Urinary bladder (tissue), 4 donors: ENCODE data around the gene TOR1B. TPM values are rescaled to one million over a fixed set of nuclear protein-coding genes. Genes with fewer than 3 reads are reported as not detected.
"Not testable (repeated sequence)": the region's sequence is repeated elsewhere in the genome, so short reads cannot be mapped to it uniquely, and the experiment has no call there.

Experiments used
- DNase-seq: peaks from one replicate; pipeline ENCODE4 v3.0.0-alpha.2; 2015; ENCODE audit errors: extremely low spot score
- H3K27ac ChIP-seq: one replicate; pipeline ENCODE4 v1.5.1; 2013; ENCODE audit warnings: low read depth, mild to moderate bottlenecking, moderate library complexity
- H3K36me3 ChIP-seq: one replicate; pipeline ENCODE4 v1.6.1; 2013; ENCODE audit warnings: mild to moderate bottlenecking, moderate library complexity; ENCODE audit not compliant: insufficient read depth
- H3K4me1 ChIP-seq: one replicate; pipeline ENCODE4 v1.6.1; 2013; ENCODE audit warnings: mild to moderate bottlenecking, moderate library complexity; ENCODE audit not compliant: insufficient read depth
- H3K4me3 ChIP-seq: one replicate; pipeline ENCODE4 v1.5.1; 2013; ENCODE audit warnings: low read depth, low read length
- WGBS: extraction: QIAGEN DNeasy Blood & Tissue Kit; methylation state at CpG from one replicate; pipeline ENCODE4 v1.1.7; 2013; 5-methylcytosine and 5-hydroxymethylcytosine counted together
- polyA plus RNA-seq: library from polyadenylated mRNA; stranded (reverse); fragments of 200-250 nt; gene quantifications from one replicate; pipeline ENCODE4 v1.2.3, GENCODE V29; 2013
- total RNA-seq: library from RNA; depleted of rRNA; stranded (reverse); fragments of >200 nt; gene quantifications from one replicate; pipeline ENCODE4 v1.2.3, GENCODE V29; 2014
- donor health status: healthy with polysubstance abuse.
- donor health status: healthy.

The TOR1B gene
- total and polyA plus RNA-seq, 2 donors = 25.3 to 26.4 TPM

DNA sequence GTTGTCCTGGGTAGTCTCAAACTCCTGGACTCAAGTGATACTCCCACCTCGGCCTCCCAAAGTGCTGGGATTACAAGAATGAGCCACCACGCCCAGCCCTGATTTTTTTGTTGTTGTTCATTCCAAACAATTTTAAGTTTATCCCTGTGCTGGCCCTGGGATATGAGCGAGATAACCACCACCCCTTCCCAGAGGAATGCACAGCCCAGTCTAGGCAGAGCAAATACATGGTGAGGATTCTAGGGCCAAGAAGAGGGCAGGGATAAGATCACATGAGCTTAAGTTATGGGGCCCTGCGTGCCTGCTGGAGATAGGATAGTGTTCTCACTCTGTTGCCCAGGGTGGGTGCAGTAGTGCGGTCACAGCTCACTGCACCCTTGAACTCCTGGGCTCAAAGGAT lies 21.0 kb upstream of the TOR1B start:
- H3K4me3 ChIP-seq = no peak overlapping the region
- no peak for DNase-seq
- H3K4me1 ChIP-seq = peaks cover 3% of the 10 kb centered on the region
- 50% methylated on average over 5 of the region's 5 CpGs for WGBS
- H3K36me3 ChIP-seq = no peaks in the 10 kb centered on the region
- H3K27ac ChIP-seq = no peak overlapping the region

DNA sequence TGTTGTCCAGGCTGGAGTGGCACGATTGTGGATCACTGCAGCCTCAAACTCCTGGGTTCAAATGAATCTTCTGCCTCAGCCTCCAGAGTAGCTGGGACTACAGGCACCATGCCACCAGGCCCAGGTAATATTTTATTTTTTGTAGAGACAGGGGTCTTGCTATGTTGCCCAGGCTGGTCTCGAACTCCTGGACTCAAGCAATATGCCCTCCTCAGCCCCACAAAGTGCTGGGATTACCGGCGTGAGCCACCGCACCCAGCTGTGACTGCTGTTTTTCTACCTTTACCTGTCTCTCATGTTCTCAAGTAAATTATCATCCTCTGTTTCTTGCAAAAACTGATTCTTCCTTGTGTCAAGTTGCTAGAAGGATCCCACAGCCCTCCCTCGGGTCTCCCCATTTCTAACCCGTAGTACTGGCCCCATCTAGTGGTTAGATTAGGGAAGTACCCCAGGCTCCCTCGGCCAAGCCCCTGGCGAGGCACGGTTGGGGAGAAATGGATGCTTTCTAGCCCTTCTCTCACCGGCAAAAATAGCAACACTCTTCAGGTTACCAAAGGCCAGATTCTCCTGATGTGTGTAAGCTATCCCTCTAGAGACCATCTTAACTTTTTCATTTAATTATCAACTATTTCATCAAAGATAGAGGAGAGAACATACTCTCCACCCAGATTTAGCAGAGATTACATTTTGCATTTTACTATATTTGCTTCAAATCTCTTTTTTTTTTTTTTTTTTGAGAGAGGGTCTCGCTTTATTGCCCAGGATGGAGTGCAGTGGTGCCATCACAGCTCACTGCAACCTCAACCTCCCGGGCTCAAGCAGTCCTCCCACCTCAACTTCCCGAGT lies 19.2 kb upstream of the TOR1B start:
- 34% methylated on average over 14 of the region's 14 CpGs for WGBS
- no peak overlapping the region for H3K4me3 ChIP-seq
- DNase-seq = peak; percentile 55
- H3K27ac ChIP-seq = no peak overlapping the region
- no peaks in the 10 kb centered on the region for H3K4me1 ChIP-seq
- H3K36me3 ChIP-seq = no peaks in the 10 kb centered on the region

- not testable (repeated sequence) for H3K27ac ChIP-seq, DNase-seq, H3K4me3 ChIP-seq, H3K36me3 ChIP-seq, H3K4me1 ChIP-seq
- 78% methylated on average over 11 of the region's 11 CpGs for WGBS
Measured at GRCh38 chr9:129784970-129785369, 18.0 kb upstream of the TOR1B start.

GRCh38 chr9:129785866-129786265 lies 17.1 kb upstream of the TOR1B start:
- no peaks in the 10 kb centered on the region for H3K36me3 ChIP-seq
- no peaks in the 10 kb centered on the region for H3K4me1 ChIP-seq
- no peak for DNase-seq
- 88% methylated on average over 1 of the region's 1 CpG for WGBS
- no peak overlapping the region for H3K4me3 ChIP-seq
- no peak overlapping the region for H3K27ac ChIP-seq

DNA sequence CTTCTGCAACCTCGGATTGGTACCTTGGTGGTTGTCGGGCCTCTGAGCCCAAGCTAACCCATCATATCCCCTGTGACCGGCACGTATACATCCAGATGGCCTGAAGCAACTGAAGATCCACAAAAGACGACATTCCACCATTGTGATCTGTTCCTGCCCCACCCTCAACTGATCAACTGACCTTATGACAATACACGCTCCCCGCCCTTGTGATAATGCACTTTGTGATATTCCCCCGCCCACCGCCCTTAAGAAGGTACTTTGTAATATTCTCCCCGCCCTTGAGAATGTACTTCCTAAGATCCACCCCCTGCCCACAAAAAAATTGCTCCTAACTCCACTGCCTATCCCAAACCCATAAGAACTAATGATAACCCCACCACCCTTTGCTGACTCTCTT lies 16.5 kb upstream of the TOR1B start:
- 81% methylated on average over 10 of the region's 10 CpGs for WGBS
- no peaks in the 10 kb centered on the region for H3K36me3 ChIP-seq
- DNase-seq = no peak
- no peak overlapping the region for H3K4me3 ChIP-seq
- no peak overlapping the region for H3K27ac ChIP-seq
- H3K4me1 ChIP-seq = no peaks in the 10 kb centered on the region

DNA sequence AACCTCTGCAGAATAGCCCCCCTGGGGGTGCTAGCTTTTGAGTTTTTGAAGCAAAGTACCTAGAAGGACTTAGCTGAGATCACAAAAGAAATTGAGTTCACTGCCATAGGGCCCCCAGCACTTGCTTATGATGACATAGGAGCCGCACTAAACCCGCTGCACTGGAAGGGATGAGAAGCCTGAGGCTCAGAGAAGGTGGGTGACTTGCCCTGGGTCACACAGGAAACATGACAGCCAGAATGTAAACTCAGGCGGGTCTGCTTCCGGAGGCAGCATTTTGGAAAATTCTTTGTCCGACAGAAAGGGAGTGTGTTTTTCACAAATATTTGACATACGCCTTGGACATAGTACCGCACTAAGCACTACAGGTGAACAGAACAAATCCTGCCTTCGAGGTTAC lies 8.4 kb upstream of the TOR1B start:
- WGBS = 78% methylated on average over 8 of the region's 8 CpGs

DNA sequence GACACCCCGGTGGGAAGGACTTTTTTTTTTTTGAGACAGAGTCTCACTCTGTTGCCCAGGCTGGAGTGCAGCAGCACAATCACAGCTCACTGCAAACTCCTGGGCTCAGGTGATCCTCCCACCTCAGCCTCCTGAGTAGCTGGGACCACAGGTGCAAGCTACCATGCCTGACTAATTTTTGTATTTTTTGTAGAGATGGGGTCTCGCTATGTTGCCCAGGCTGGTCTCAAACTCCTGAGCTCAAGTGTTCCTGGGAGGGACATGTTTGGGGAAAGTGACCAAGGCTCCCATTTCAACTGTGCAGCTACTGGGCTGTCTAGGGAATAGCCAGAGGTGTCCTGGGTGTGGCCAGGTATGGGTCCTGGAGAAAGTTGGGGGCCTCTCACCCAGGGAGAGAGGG lies 7.0 kb upstream of the TOR1B start:
- not testable (repeated sequence) for H3K4me3 ChIP-seq, H3K27ac ChIP-seq, DNase-seq, H3K36me3 ChIP-seq, H3K4me1 ChIP-seq
- 83% methylated on average over 2 of the region's 2 CpGs for whole genome bisulfite sequencing

More for the DNA sequence above, 8.4 kb upstream of the TOR1B start:
- Histone ChIP-seq H3K27ac (no peak overlapping the region), H3K4me3 (no peak overlapping the region), H3K4me1 (no peaks in the 10 kb centered on the region), H3K36me3 (no peaks in the 10 kb centered on the region)
- DNase-seq = no peak

DNA sequence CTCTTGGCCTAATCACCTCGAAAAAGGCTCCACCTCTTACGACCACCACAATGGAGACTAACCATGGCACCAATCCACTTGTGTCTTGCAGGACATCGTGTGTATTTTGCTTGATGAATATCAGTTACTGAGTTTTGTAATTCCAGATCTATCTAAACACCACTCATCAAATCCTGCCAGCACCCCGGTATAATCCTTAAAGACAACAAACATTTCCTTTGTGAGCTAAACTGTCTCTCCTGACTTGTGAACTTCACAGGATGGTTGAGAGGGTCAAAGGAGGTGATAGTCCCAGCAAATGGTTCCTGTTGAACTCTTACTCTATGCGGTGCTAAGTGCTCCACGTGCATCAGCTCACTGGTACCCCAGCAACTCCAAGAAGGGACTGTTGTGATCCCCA lies 4.0 kb upstream of the TOR1B start:
- Histone ChIP-seq H3K4me3 (no peak overlapping the region), H3K27ac (no peak overlapping the region), H3K36me3 (no peaks in the 10 kb centered on the region), H3K4me1 (no peaks in the 10 kb centered on the region)
- 54% methylated on average over 6 of the region's 6 CpGs for WGBS
- no peak for DNase-seq

DNA sequence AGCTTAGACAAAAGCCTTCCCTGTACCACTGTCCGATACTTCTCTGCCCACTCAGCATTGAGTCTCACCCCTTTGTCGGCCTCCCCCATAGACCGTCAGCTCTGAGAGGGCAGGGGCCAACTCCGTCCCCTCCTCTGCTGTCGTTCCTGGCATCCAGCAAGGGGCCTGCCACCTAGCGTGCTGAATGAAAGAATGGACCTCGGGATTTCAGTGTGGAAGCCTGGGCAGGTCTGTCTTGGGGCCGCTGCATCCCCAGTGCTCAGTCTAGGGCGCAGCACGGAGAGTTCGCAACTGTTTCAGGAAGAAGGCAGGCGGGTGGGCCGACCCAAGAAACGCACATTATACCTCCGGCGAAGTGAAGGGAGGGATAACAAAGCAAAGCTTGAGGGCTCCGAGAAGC lies 1.5 kb upstream of the TOR1B start:
- 80% methylated on average over 17 of the region's 17 CpGs for WGBS
- Histone ChIP-seq H3K4me3 (no peak overlapping the region), H3K36me3 (no peaks in the 10 kb centered on the region), H3K4me1 (no peaks in the 10 kb centered on the region), H3K27ac (no peak overlapping the region)
- no peak for DNase-seq

DNA sequence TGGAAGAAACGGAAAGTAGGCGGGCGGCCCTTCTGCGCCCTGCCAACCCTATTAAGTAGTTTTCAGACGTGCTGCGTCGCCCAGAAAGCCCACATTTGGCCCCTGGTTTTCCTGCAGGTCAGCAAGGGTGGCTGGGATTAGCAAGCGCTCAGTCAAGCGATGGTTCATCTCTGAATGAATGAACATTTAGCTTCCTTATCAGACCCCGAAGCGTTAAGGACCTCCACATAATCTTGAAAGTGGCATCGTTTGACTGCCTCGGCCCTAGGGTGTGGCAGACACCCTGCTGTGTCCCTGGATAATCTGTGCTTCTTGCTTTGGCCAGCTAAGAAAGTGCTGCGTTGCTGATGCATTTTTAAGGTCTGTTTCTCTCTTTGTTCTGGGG lies 684 bp downstream of the TOR1B start:
- DNase-seq = no peak
- WGBS = 2% methylated on average over 14 of the region's 14 CpGs
- Histone ChIP-seq H3K4me3 (peak overlapping the region; percentile 83), H3K27ac (no peak overlapping the region), H3K4me1 (no peaks in the 10 kb centered on the region), H3K36me3 (no peaks in the 10 kb centered on the region)

- Histone ChIP-seq H3K4me1 (no peaks in the 10 kb centered on the region), H3K27ac (no peak overlapping the region), H3K4me3 (no peak overlapping the region), H3K36me3 (no peaks in the 10 kb centered on the region)
- DNase-seq = no peak
- 73% methylated on average over 4 of the region's 4 CpGs for WGBS
Measured at GRCh38 chr9:129806061-129806460, 3.1 kb downstream of the TOR1B start.

GRCh38 chr9:129809346-129809745 lies 6.4 kb downstream of the TOR1B start:
- no peaks in the 10 kb centered on the region for H3K36me3 ChIP-seq
- DNase-seq = no peak
- whole genome bisulfite sequencing = 87% methylated on average over 11 of the region's 11 CpGs
- no peak overlapping the region for H3K4me3 ChIP-seq
- H3K4me1 ChIP-seq = no peaks in the 10 kb centered on the region
- no peak overlapping the region for H3K27ac ChIP-seq

GRCh38 chr9:129810116-129810515 lies 7.1 kb downstream of the TOR1B start:
- Histone ChIP-seq H3K27ac (no peak overlapping the region), H3K36me3 (no peaks in the 10 kb centered on the region), H3K4me3 (no peak overlapping the region), H3K4me1 (no peaks in the 10 kb centered on the region)
- DNase-seq = no peak
- WGBS = 87% methylated on average over 11 of the region's 11 CpGs

GRCh38 chr9:129810788-129811187 lies 7.8 kb downstream of the TOR1B start:
- Histone ChIP-seq H3K36me3 (no peaks in the 10 kb centered on the region), H3K27ac (no peak overlapping the region), H3K4me3 (no peak overlapping the region), H3K4me1 (no peaks in the 10 kb centered on the region)
- no peak for DNase-seq
- WGBS = 73% methylated on average over 6 of the region's 6 CpGs
